Stomach (tissue), 9 donors: Measurements from ENCODE around the gene HSPA4L. TPM values are rescaled to one million over a fixed set of nuclear protein-coding genes. Genes with fewer than 3 reads are reported as not detected.

Experiments
- DNase-seq, 2 donors: peaks; one replicate each; pipeline versions ENCODE4 v3.0.0 to v3.0.0-alpha.2; 2013 to 2019
- H3K27ac ChIP-seq, 5 donors: fragments of 200-600 bp in 4 of 5; sonication (generic) in 4 of 5; one replicate each; pipeline ENCODE4 v1.5.1; 2013 to 2019; ENCODE audit warnings: mild to moderate bottlenecking in 1 of 5, moderate library complexity in 1 of 5
- H3K27me3 ChIP-seq, 3 donors: fragments of 200-600 bp; sonication (generic); one replicate each; pipeline ENCODE4 v1.5.1; 2017 to 2019; ENCODE audit warnings: mixed run types in 1 of 3
- H3K36me3 ChIP-seq, 4 donors: fragments of 200-600 bp; sonication (generic); 1 replicate in 3 of 4; 2 replicates in 1 of 4; pipeline ENCODE4 v1.5.1; 2016 to 2019
- H3K4me1 ChIP-seq, 4 donors: fragments of 200-600 bp; sonication (generic); one replicate each; pipeline ENCODE4 v1.5.1; 2016 to 2019
- H3K4me3 ChIP-seq, 4 donors: fragments of 200-600 bp; sonication (generic) in 3 of 4; one replicate each; pipeline ENCODE4 v1.5.1; 2016 to 2019; ENCODE audit warnings: mild to moderate bottlenecking in 1 of 4
- H3K9me3 ChIP-seq, 4 donors: fragments of 200-600 bp; sonication (generic); one replicate each; pipeline ENCODE4 v1.5.1; 2016 to 2019
- CTCF ChIP-seq, 7 experiments: fragments of 450-650 bp in 4 of 7; fragments of 200-600 bp in 3 of 7; sonication (generic) in 3 of 7; IDR thresholded peaks; one replicate each; pipeline ENCODE4 v1.5.1; 2016 to 2019; ENCODE audit warnings: antibody characterized with exemption in 7 of 7, control low read depth in 2 of 7, mild to moderate bottlenecking in 1 of 7
- EP300 ChIP-seq: sonication (generic); formaldehyde crosslinking; IDR thresholded peaks from one replicate; pipeline ENCODE4 v1.6.1; 2017; ENCODE audit warnings: antibody characterized with exemption
- POLR2A ChIP-seq, 4 donors: fragments of 450-650 bp; IDR thresholded peaks; one replicate each; pipeline ENCODE4 v1.6.1; 2016; ENCODE audit warnings: antibody characterized with exemption in 4 of 4, control low read depth in 2 of 4, mild to moderate bottlenecking in 1 of 4, moderate library complexity in 1 of 4
- POLR2AphosphoS5 ChIP-seq, 3 donors: sonication (generic); formaldehyde crosslinking; IDR thresholded peaks; one replicate each; pipeline ENCODE4 v1.6.1; 2016; ENCODE audit warnings: antibody characterized with exemption in 3 of 3
- WGBS, 5 donors: extraction: QIAGEN DNeasy Blood & Tissue Kit in 3 of 5; methylation state at CpG; one replicate each; pipeline versions ENCODE4 v1.1.5 to v1.1.7; 2013 to 2018; 5-methylcytosine and 5-hydroxymethylcytosine counted together
- intact Hi-C: fragments of 100-400 bp; cut with DNase I; formaldehyde crosslinking; loops from one replicate; pipeline ENCODE4 v1.15.1; 2023; ENCODE audit warnings: low total_unique reads
- polyA plus RNA-seq, 3 donors: library from polyadenylated mRNA; stranded (reverse); fragments of 200-250 nt; gene quantifications; one replicate each; pipeline ENCODE4 v1.2.3, GENCODE V29; 2013
- total RNA-seq, 5 donors: library from RNA; depleted of rRNA; stranded (reverse); fragments of >200 nt; gene quantifications; one replicate each; pipeline versions ENCODE4 v1.1.0 to v1.2.3, GENCODE V29; 2014 to 2016
- donor health status: healthy with polysubstance abuse.
- donor health status: Bipolar disorder and iron deficiency.
- donor health status: healthy.

Gene HSPA4L
- total and polyA plus RNA-seq, 8 donors, result 0.56 to 17.0 (median 2.9) TPM

- H3K27ac ChIP-seq, result no peak overlapping the region
- TF ChIP-seq CTCF (IDR thresholded peaks at IDR 0.05) (no peak), POLR2AphosphoS5 (IDR thresholded peaks at IDR 0.05) (no peak), EP300 (no peak)
- no peak for DNase-seq
- no peaks in the 10 kb centered on the region for H3K27me3 ChIP-seq
- no peaks in the 10 kb centered on the region for H3K4me1 ChIP-seq
- no peak overlapping the region for H3K4me3 ChIP-seq
- no peaks in the 10 kb centered on the region for H3K9me3 ChIP-seq
- intact Hi-C loops, result no loop called here
- peaks cover 0 to 21% (median 9%) of the 10 kb centered on the region in 4 donors for H3K36me3 ChIP-seq
Measured at GRCh38 chr4:127829014-127829413, 46.9 kb downstream of the HSPA4L start.

DNA sequence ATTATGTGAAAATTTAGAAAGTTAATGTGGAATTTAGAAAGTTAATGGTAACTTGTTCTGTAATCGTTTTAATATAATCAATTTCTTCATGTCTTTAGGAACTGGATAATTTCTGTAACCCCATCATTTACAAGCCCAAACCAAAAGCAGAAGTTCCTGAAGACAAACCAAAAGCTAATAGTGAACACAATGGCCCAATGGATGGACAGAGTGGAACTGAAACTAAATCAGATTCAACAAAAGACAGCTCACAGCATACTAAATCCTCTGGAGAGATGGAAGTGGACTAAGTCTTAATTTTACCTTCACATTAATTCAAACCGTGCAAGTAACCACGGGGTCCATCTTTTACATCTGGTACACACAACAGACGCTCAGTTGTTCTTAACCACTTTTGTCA lies 50.5 kb downstream of the HSPA4L start:
- no peak overlapping the region for H3K4me3 ChIP-seq
- intact Hi-C loops, result no loop called here
- peaks cover 0 to 21% (median 7%) of the 10 kb centered on the region in 4 donors for H3K36me3 ChIP-seq
- 87 to 97% (median 93%) methylated on average over 4 of the region's 4 CpGs for WGBS, 5 donors
- no peak for DNase-seq
- no peak overlapping the region for H3K27ac ChIP-seq
- TF ChIP-seq CTCF (IDR thresholded peaks at IDR 0.05) (no peak), POLR2A (IDR thresholded peaks at IDR 0.05) (no peak), EP300 (no peak), POLR2AphosphoS5 (IDR thresholded peaks at IDR 0.05) (no peak)
- H3K9me3 ChIP-seq, result no peaks in the 10 kb centered on the region
- no peaks in the 10 kb centered on the region for H3K4me1 ChIP-seq
- H3K27me3 ChIP-seq, result no peaks in the 10 kb centered on the region

DNA sequence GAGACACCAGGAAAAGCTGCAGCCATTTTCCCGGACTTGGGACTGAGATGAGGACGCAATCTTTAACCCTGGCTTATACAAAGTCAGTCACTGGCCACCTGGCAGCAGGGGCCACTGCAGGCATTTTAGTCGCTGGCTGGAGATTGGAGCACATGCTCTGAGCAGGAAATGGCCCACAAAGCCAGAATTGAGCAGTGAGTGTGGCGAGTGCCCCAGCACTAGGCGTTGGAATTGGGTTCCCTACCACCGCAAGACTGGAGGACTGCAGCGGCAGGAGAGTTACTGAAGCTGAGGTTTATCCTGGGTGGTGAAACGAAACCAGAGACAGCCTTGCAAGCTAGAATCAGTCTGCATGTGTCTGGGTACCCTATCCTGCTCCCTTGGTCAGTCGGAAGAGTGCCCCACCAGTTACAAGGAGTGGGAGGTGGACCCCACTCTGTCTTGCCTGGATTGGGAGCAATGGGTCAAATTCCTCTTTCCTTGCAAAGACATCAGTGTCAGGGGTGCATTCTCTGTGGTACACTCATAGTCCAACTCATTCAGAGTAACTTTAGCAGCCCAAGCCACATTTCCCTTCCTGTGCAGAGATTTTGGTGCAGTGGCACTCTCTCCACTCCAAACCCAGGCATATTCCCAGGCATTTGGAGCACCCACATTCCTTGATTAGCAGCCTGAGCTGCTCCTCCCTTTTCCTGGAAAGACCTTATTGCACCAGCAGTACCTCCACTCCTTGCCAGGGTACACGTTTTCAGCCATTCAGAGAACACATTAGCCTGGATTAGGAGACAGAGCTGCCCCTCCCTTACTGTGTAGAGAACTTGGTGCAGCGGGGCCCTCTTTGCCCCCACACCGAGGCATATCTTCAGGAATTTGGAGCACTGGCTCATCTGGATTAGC lies 61.8 kb downstream of the HSPA4L start:
- intact Hi-C loops, result no loop called here
- WGBS, 5 donors, result 91 to 94% (median 92%) methylated on average over 12 of the region's 12 CpGs
- TF ChIP-seq POLR2AphosphoS5 (IDR thresholded peaks at IDR 0.05) (no peak), CTCF (IDR thresholded peaks at IDR 0.05) (no peak), POLR2A (IDR thresholded peaks at IDR 0.05) (no peak)

DNA sequence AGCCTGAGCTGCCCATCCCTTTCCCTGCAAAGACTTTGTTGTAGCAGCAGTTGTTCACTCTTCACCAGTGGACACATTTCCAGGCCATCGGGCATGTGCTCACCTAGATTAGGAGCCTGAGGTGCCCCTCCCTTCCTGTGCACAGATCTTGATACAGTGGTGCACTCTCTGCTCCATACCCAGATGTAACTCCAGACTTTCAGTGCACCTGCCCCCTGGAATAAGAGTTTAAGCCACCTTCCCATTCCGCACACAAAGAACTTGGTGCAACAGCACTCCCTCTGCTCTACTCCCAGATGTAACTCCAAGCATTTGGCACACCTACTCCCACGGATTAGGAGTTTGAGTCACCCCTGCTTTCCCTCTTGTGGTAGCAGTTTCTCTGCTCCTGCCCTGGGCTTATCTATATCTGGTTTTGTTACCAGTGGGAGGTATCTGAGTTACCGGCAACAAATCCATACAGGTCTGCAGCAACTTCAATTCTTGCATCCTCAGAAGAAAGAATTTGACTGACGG lies 62.5 kb downstream of the HSPA4L start:
- Histone ChIP-seq H3K4me1 (no peaks in the 10 kb centered on the region), H3K36me3 (peaks cover 0 to 8% (median 0%) of the 10 kb centered on the region in 4 donors), H3K4me3 (no peak overlapping the region), H3K9me3 (peaks cover 4 to 32% (median 14%) of the 10 kb centered on the region in 4 donors), H3K27me3 (no peaks in the 10 kb centered on the region), H3K27ac (no peak overlapping the region)
- no peak for TF ChIP-seq CTCF (IDR thresholded peaks at IDR 0.05)
- no peak for TF ChIP-seq EP300
- TF ChIP-seq POLR2AphosphoS5 (IDR thresholded peaks at IDR 0.05), result no peak
- TF ChIP-seq POLR2A (IDR thresholded peaks at IDR 0.05), result no peak
- 69 to 87% (median 74%) methylated on average over 5 of the region's 5 CpGs for WGBS, 5 donors
- intact Hi-C loops, result no loop called here
- no peak for DNase-seq

More for the DNA sequence above, 61.8 kb downstream of the HSPA4L start:
- Histone ChIP-seq H3K27me3 (no peaks in the 10 kb centered on the region), H3K36me3 (peaks cover 0 to 8% (median 0%) of the 10 kb centered on the region in 4 donors), H3K9me3 (peaks cover 2 to 25% (median 9%) of the 10 kb centered on the region in 4 donors), H3K4me1 (no peaks in the 10 kb centered on the region), H3K4me3 (no peak overlapping the region), H3K27ac (no peak overlapping the region)
- DNase-seq, result no peak
